IMR-90 (cell line): Measurements from ENCODE around the gene HEPACAM. TPM values are rescaled to one million over a fixed set of nuclear protein-coding genes. Genes with fewer than 3 reads are reported as not detected.

Experiments
- ATAC-seq: fragments of 200-7000 bp; cut with Tn5 transposase; 2 replicates; pipeline ENCODE4 v1.9.1; 2020; ENCODE audit warnings: low read depth, mild to moderate bottlenecking, moderate library complexity
- BruUV-seq: library from RNA; stranded (reverse); fragments of 400-500 nt; replicated peaks from 2 replicates; lab custom pipeline; 2021; lab: Mats Ljungman, UMichigan
- CTCF ChIA-PET: fragments of 300-600 bp; formaldehyde crosslinking; extraction: SDS; loops from one replicate; lab custom pipeline; 2021; ENCODE audit warnings: antibody characterized with exemption; lab: Yijun Ruan, JAX
- POLR2A ChIA-PET: fragments of 300-600 bp; sonication (Branson Sonifier 250); formaldehyde crosslinking; loops from one replicate; lab custom pipeline; 2022; ENCODE audit warnings: antibody characterized with exemption; ENCODE audit not compliant: unreplicated experiment; lab: Charles Lee
- DNase-seq: peaks from one replicate; pipeline ENCODE4 v3.0.0; 2013
- H2AFZ ChIP-seq: replicated peaks from 2 replicates; pipeline ENCODE3; 2013; ENCODE audit warnings: low read length, mild to moderate bottlenecking; ENCODE audit not compliant: poor library complexity
- H2AK5ac ChIP-seq: 2 replicates; pipeline ENCODE4 v1.6.1; 2013; ENCODE audit warnings: low read depth, low read length, inconsistent platforms
- H2AK9ac ChIP-seq: replicated peaks from 2 replicates; pipeline ENCODE3; 2013; ENCODE audit warnings: mild to moderate bottlenecking, low read depth, low read length, moderate library complexity; ENCODE audit not compliant: poor library complexity
- H2BK120ac ChIP-seq: 2 replicates; pipeline ENCODE4 v1.6.1; 2013; ENCODE audit warnings: low read depth, low read length, inconsistent platforms
- H2BK15ac ChIP-seq: 3 replicates; pipeline ENCODE4 v1.6.1; 2013; ENCODE audit warnings: low read depth, low read length, inconsistent platforms
- H2BK20ac ChIP-seq: 2 replicates; pipeline ENCODE4 v1.6.1; 2013; ENCODE audit warnings: low read depth, mild to moderate bottlenecking, inconsistent platforms, low read length, moderate library complexity
- H2BK5ac ChIP-seq: 2 replicates; pipeline ENCODE4 v1.6.1; 2013; ENCODE audit warnings: mild to moderate bottlenecking, low read depth, low read length, inconsistent platforms; ENCODE audit not compliant: poor library complexity, severe bottlenecking
- H3K14ac ChIP-seq: replicated peaks from 2 replicates; pipeline ENCODE4 v1.6.1; 2013; ENCODE audit warnings: low read depth, low read length, inconsistent platforms
- H3K18ac ChIP-seq: 2 replicates; pipeline ENCODE4 v1.6.1; 2013; ENCODE audit warnings: low read depth, low read length, control low read depth
- H3K23ac ChIP-seq: 2 replicates; pipeline ENCODE4 v1.6.1; 2013; ENCODE audit warnings: low read depth, low read length, inconsistent platforms
- H3K27ac ChIP-seq: 2 replicates; pipeline ENCODE4 v1.5.1; 2013; ENCODE audit warnings: mild to moderate bottlenecking, control low read depth, low read length; ENCODE audit not compliant: insufficient read depth
- H3K27me3 ChIP-seq: 2 replicates; pipeline ENCODE4 v1.6.1; 2013; ENCODE audit warnings: low read length; ENCODE audit not compliant: control insufficient read depth, insufficient read depth
- H3K36me3 ChIP-seq: 2 replicates; pipeline ENCODE4 v1.6.1; 2013; ENCODE audit warnings: low read length, mixed read lengths; ENCODE audit not compliant: control insufficient read depth, insufficient read depth
- H3K4ac ChIP-seq: 2 replicates; pipeline ENCODE4 v1.6.1; 2013; ENCODE audit warnings: low read depth, low read length, inconsistent platforms
- H3K4me1 ChIP-seq: 2 replicates; pipeline ENCODE4 v1.6.1; 2013; ENCODE audit warnings: low read length, mixed read lengths; ENCODE audit not compliant: control insufficient read depth, insufficient read depth
- H3K4me2 ChIP-seq: 2 replicates; pipeline ENCODE4 v1.6.1; 2013; ENCODE audit warnings: low read depth, mild to moderate bottlenecking, control low read depth, low read length, moderate library complexity
- H3K4me3 ChIP-seq: 2 replicates; pipeline ENCODE4 v1.5.1; 2013; ENCODE audit warnings: low read depth, mild to moderate bottlenecking, control low read depth, low read length, moderate library complexity; ENCODE audit not compliant: insufficient read depth
- H3K56ac ChIP-seq: 2 replicates; pipeline ENCODE4 v1.6.1; 2013; ENCODE audit warnings: low read length, inconsistent platforms; ENCODE audit not compliant: insufficient read depth; ENCODE audit errors: extremely low read depth
- H3K79me1 ChIP-seq, 2 experiments: 2 replicates each; pipeline ENCODE4 v1.6.1; 2013; ENCODE audit warnings: low read length in 2 of 2, inconsistent platforms in 1 of 2, low read depth in 1 of 2
- H3K9ac ChIP-seq: 2 replicates; pipeline ENCODE4 v1.6.1; 2013; ENCODE audit warnings: low read depth, low read length, control low read depth
- H3K9me1 ChIP-seq: 2 replicates; pipeline ENCODE4 v1.6.1; 2013; ENCODE audit warnings: low read length, inconsistent platforms; ENCODE audit not compliant: insufficient read depth
- H3K9me3 ChIP-seq: 2 replicates; pipeline ENCODE4 v1.6.1; 2013; ENCODE audit warnings: low read length; ENCODE audit not compliant: control insufficient read depth, insufficient read depth
- H4K20me1 ChIP-seq: 2 replicates; pipeline ENCODE4 v1.6.1; 2013; ENCODE audit warnings: low read length, inconsistent platforms; ENCODE audit not compliant: insufficient read depth
- H4K5ac ChIP-seq: 2 replicates; pipeline ENCODE4 v1.6.1; 2013; ENCODE audit warnings: mild to moderate bottlenecking, low read depth, low read length, control low read depth
- H4K8ac ChIP-seq, 2 experiments: 2 replicates each; pipeline ENCODE4 v1.6.1; 2013; ENCODE audit warnings: low read depth in 2 of 2, low read length in 2 of 2, control low read depth in 1 of 2, inconsistent platforms in 1 of 2
- H4K91ac ChIP-seq: 2 replicates; pipeline ENCODE4 v1.6.1; 2013; ENCODE audit warnings: low read depth, low read length, inconsistent platforms; ENCODE audit not compliant: insufficient read depth
- BHLHE40 ChIP-seq: fragments of 150-350 bp; IDR thresholded peaks from 2 replicates; pipeline ENCODE4 v1.6.1; 2016; ENCODE audit warnings: mild to moderate bottlenecking, low read depth, low read length
- CEBPB ChIP-seq: IDR thresholded peaks from 2 replicates; pipeline ENCODE4 v1.6.1; 2012; ENCODE audit warnings: low read depth, low read length, improper control_type of control experiment
- CHD1 ChIP-seq: IDR thresholded peaks from 2 replicates; pipeline ENCODE4 v1.6.1; 2012; ENCODE audit warnings: low read depth, low read length, improper control_type of control experiment
- CTCF ChIP-seq: conservative IDR thresholded peaks from 2 replicates; pipeline ENCODE4 v1.5.1; 2012; ENCODE audit warnings: mild to moderate bottlenecking, low read depth, low read length, improper control_type of control experiment
- FOS ChIP-seq: fragments of 150-350 bp; IDR thresholded peaks from 2 replicates; pipeline ENCODE4 v1.6.1; 2016; ENCODE audit warnings: low read depth, low read length
- MAZ ChIP-seq: IDR thresholded peaks from 2 replicates; pipeline ENCODE4 v1.6.1; 2012; ENCODE audit warnings: low read depth, mild to moderate bottlenecking, low read length, improper control_type of control experiment, moderate library complexity, borderline replicate concordance
- MXI1 ChIP-seq: IDR thresholded peaks from 2 replicates; pipeline ENCODE4 v1.6.1; 2012; ENCODE audit warnings: low read depth, mild to moderate bottlenecking, low read length, moderate library complexity, borderline replicate concordance
- NFE2L2 ChIP-seq: fragments of 150-350 bp; IDR thresholded peaks from 2 replicates; pipeline ENCODE4 v1.6.1; 2016; ENCODE audit warnings: low read depth, mild to moderate bottlenecking, low read length
- POLR2A ChIP-seq: IDR thresholded peaks from 2 replicates; pipeline ENCODE4 v1.6.1; 2012; ENCODE audit warnings: mild to moderate bottlenecking, low read depth, low read length
- RAD21 ChIP-seq: IDR thresholded peaks from 2 replicates; pipeline ENCODE4 v1.6.1; 2012; ENCODE audit warnings: low read length, improper control_type of control experiment
- RCOR1 ChIP-seq: IDR thresholded peaks from 2 replicates; pipeline ENCODE4 v1.6.1; 2012; ENCODE audit warnings: mild to moderate bottlenecking, low read length, improper control_type of control experiment; ENCODE audit not compliant: insufficient replicate concordance
- RFX5 ChIP-seq: IDR thresholded peaks from 2 replicates; pipeline ENCODE4 v1.8.0; 2012; ENCODE audit warnings: low read depth, mild to moderate bottlenecking, low read length, moderate library complexity
- SMC3 ChIP-seq: fragments of 150-350 bp; IDR thresholded peaks from 2 replicates; pipeline ENCODE4 v1.6.1; 2016; ENCODE audit warnings: low read depth, mild to moderate bottlenecking, antibody characterized with exemption, low read length, moderate library complexity
- WGBS, 2 experiments: methylation state at CpG; one replicate each; pipeline versions ENCODE4 v1.1.5 to v1.1.7; 2013; ENCODE audit warnings: missing lambda C conversion rate in 2 of 2; ENCODE audit not compliant: insufficient read length in 1 of 2; ENCODE audit errors: extremely low coverage in 2 of 2; 5-methylcytosine and 5-hydroxymethylcytosine counted together
- dilution Hi-C: fragments of 300-500 bp; cut with HindIII; formaldehyde crosslinking; loops from one replicate; pipeline ENCODE4 v1.14.3; 2018; ENCODE audit warnings: low sequenced_read_pairs; ENCODE audit not compliant: unreplicated experiment
- in situ Hi-C: fragments of 300-500 bp; cut with MboI; formaldehyde crosslinking; loops from 3 replicates; pipeline ENCODE4 v1.14.3; 2019; ENCODE audit warnings: low sequenced_read_pairs, inconsistent platforms, mixed read lengths
- intact Hi-C: fragments of 100-400 bp; cut with micrococcal nuclease; formaldehyde crosslinking; loops from 2 replicates; pipeline ENCODE4 v1.10.0; 2022
- polyA plus RNA-seq, 3 experiments: library from polyadenylated mRNA; depleted of rRNA; stranded (reverse); fragments of >200 nt; gene quantifications; 2 replicates each; pipeline ENCODE4 v1.2.3, GENCODE V29; 2012; ENCODE audit warnings: low replicate concordance in 1 of 3
- total RNA-seq: library from RNA; depleted of rRNA; stranded (reverse); fragments of >200 nt; gene quantifications from 2 replicates; pipeline ENCODE4 v1.2.3, GENCODE V29; 2012
- TF ChIP-seq, protein P1 (sequence below): fragments of 150-350 bp; IDR thresholded peaks from 2 replicates; pipeline ENCODE4 v1.6.1; 2017; ENCODE audit warnings: mild to moderate bottlenecking, antibody characterized with exemption, low read length, low read depth

HEPACAM gene
- total and polyA plus RNA-seq, 2 of the 4 experiments (the other 2 are of a cell fraction), result 0.09 to 0.18 TPM

DNA sequence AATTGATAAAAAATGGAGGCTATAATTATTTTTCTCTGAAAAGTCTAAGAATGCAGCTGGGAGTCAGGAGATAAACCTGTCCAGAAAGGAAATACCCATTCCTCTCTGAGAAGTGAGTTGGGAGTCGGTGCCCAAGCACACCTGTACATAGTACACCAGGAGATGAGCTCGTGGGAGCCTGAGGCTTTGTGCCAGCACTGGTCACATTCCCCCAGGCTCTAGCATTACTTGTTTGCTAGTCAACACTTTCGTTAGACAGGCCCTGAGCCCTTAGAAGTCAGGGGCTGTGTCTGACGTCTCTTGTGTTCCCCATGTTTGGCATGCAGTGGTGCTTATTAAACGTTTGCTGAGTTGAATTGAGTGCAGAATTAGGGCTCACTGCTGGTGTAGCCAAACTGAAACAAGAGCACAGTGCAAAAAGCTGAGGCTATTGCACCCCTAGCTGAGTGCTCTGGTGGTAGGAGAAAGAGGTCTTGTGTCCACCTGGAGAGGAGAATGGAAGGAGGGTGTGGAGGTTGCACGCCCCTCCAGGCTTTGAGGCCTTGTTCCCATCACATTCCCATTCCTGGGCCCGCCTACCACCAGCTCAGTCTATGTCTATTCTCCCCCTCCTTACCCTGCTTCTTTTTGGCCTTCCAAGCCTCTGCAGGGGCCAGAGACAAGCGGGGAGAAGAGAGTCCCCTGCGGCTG lies 45.0 kb downstream of the HEPACAM start (continued):
- TF ChIP-seq SMC3, result no peak

DNA sequence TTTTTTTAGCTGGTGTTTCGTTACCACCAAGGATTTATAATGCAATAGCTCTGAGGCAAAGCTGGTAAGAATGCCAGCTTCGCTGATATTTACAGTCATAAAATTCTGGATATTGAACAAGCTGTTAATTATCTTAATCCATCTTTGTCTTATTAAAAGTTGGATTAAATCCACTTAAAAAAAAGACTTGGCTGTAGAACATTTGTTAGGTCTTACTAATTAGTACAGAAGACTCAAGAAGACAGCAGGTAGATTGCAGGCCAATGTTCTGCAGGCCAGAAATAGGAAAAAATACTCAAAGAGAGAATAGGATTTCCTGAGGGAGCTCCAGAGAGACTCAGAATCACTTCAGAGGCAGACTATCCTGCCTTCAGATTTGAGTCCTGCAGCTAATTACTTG lies 45.7 kb downstream of the HEPACAM start:
- Histone ChIP-seq H3K9me1 (0 out of 2 replicates have a peak, but pooled peaks cover 3% of the 10 kb centered on the region), H3K23ac (no peak overlapping the region), H4K91ac (no peak overlapping the region), H3K79me1 (no peaks in the 10 kb centered on the region), H3K56ac (no peak overlapping the region), H2AK5ac (no peak overlapping the region), H4K8ac (no peak overlapping the region), H3K4me2 (no peak overlapping the region), H3K9ac (no peak overlapping the region), H3K14ac (no peak overlapping the region), H3K27ac (no peak overlapping the region), H3K4me3 (no peak overlapping the region), H2AFZ (no peak overlapping the region), H3K4me1 (peaks cover 2% of the 10 kb centered on the region; the same call in 1 of the 2 replicates), H4K5ac (no peak overlapping the region), H3K4ac (no peak overlapping the region), H2BK20ac (no peak overlapping the region), H3K36me3 (no peaks in the 10 kb centered on the region), H3K18ac (no peak overlapping the region), H2BK5ac (no peak overlapping the region), H2BK120ac (no peak overlapping the region), H3K27me3 (no peaks in the 10 kb centered on the region), H2AK9ac (no peak overlapping the region), H4K20me1 (no peaks in the 10 kb centered on the region), H3K9me3 (no peaks in the 10 kb centered on the region), H2BK15ac (no peak overlapping the region)
- no CpG with 5 or more reads among the region's 2 CpGs for WGBS, 2 experiments
- POLR2A ChIA-PET, result interaction anchor here (0.7 kb wide), 1 partner anchor 499 kb away, joined by 3 read pairs; no protein-coding TSS in a partner anchor
- intact Hi-C loops, result no loop called here
- DNase-seq (no peak), ATAC-seq (no peak)
- CTCF ChIA-PET, result interaction anchor here (0.6 kb wide), 1 partner anchor 1550 kb away, joined by 3 read pairs; no protein-coding TSS in a partner anchor
- in situ Hi-C loops, result no loop called here
- no TSS peak for BruUV-seq
- dilution Hi-C loops, result no loop called here
- TF ChIP-seq NFE2L2, result no peak
- no peak for TF ChIP-seq MAZ
- TF ChIP-seq FOS, result no peak
- no peak for TF ChIP-seq POLR2A
- no peak for TF ChIP-seq MXI1
- no peak for TF ChIP-seq RFX5
- no peak for TF ChIP-seq RAD21
- no peak for TF ChIP-seq RCOR1
- TF ChIP-seq SMC3, result no peak
- TF ChIP-seq, protein P1, sequence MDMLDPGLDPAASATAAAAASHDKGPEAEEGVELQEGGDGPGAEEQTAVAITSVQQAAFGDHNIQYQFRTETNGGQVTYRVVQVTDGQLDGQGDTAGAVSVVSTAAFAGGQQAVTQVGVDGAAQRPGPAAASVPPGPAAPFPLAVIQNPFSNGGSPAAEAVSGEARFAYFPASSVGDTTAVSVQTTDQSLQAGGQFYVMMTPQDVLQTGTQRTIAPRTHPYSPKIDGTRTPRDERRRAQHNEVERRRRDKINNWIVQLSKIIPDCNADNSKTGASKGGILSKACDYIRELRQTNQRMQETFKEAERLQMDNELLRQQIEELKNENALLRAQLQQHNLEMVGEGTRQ, result no peak
- TF ChIP-seq CHD1, result no peak
- TF ChIP-seq BHLHE40, result no peak
- no peak for TF ChIP-seq CEBPB
- no peak for TF ChIP-seq CTCF
